Heart left ventricle (tissue), 16 donors: ENCODE measurements around the gene COQ3. TPM values are rescaled to one million over a fixed set of nuclear protein-coding genes. Genes with fewer than 3 reads are reported as not detected.

ENCODE experiments used
- ATAC-seq, 4 donors: fragments of 200-7000 bp; cut with Tn5 transposase; one replicate each; pipeline ENCODE4 v1.9.1; 2020 to 2022; ENCODE audit warnings: moderate library complexity in 4 of 4, mild to moderate bottlenecking in 3 of 4, moderate number of reproducible peaks in 1 of 4
- DNase-seq, 5 donors: peaks; one replicate each; pipeline ENCODE4 v3.0.0-alpha.2; 2020
- H3K27ac ChIP-seq, 12 donors: fragments of 200-600 bp; sonication (generic) in 4 of 12; one replicate each; pipeline versions ENCODE4 v1.5.0 to v1.8.0; 2016 to 2022; ENCODE audit warnings: mild to moderate bottlenecking in 2 of 12
- H3K27me3 ChIP-seq, 9 donors: fragments of 200-600 bp; sonication (generic) in 2 of 9; one replicate each; pipeline versions ENCODE4 v1.5.1 to v1.8.0; 2016 to 2022; ENCODE audit warnings: mild to moderate bottlenecking in 3 of 9
- H3K36me3 ChIP-seq, 9 donors: fragments of 200-600 bp; sonication (generic) in 2 of 9; one replicate each; pipeline versions ENCODE4 v1.5.0 to v1.8.0; 2018 to 2022; ENCODE audit warnings: mild to moderate bottlenecking in 2 of 9
- H3K4me1 ChIP-seq, 12 donors: fragments of 200-600 bp; sonication (generic) in 4 of 12; one replicate each; pipeline versions ENCODE4 v1.5.0 to v1.8.0; 2016 to 2022; ENCODE audit warnings: mild to moderate bottlenecking in 3 of 12
- H3K4me3 ChIP-seq, 12 donors: fragments of 200-600 bp; sonication (generic) in 4 of 12; one replicate each; pipeline versions ENCODE4 v1.5.0 to v1.8.0; 2017 to 2022; ENCODE audit warnings: mild to moderate bottlenecking in 9 of 12, moderate library complexity in 4 of 12
- H3K9me3 ChIP-seq, 12 donors: fragments of 200-600 bp; sonication (generic) in 4 of 12; one replicate each; pipeline versions ENCODE4 v1.5.0 to v1.8.0; 2016 to 2022; ENCODE audit warnings: mild to moderate bottlenecking in 1 of 12
- CTCF ChIP-seq, 12 donors: fragments of 200-600 bp; sonication (generic) in 4 of 12; IDR thresholded peaks; one replicate each; pipeline versions ENCODE4 v1.5.0 to v1.8.0; 2018 to 2022; ENCODE audit warnings: antibody characterized with exemption in 12 of 12, mild to moderate bottlenecking in 5 of 12
- POLR2A ChIP-seq, 2 donors: fragments of 450-650 bp; IDR thresholded peaks; one replicate each; pipeline ENCODE4 v1.6.1; 2017; ENCODE audit warnings: antibody characterized with exemption in 2 of 2, mild to moderate bottlenecking in 2 of 2, moderate library complexity in 2 of 2
- WGBS, 4 donors: extraction: QIAGEN DNeasy Blood & Tissue Kit in 2 of 4; methylation state at CpG; one replicate each; pipeline versions ENCODE4 v1.1.5 to v1.1.7; 2013 to 2018; 5-methylcytosine and 5-hydroxymethylcytosine counted together
- intact Hi-C, 10 donors: fragments of 100-400 bp; cut with DNase I; formaldehyde crosslinking; loops; one replicate each; pipeline versions ENCODE4 v1.11.1 to v1.14.2; 2022
- polyA plus RNA-seq, 2 donors: library from polyadenylated mRNA; stranded (reverse); fragments of 200-250 nt; gene quantifications; one replicate each; pipeline ENCODE4 v1.2.3, GENCODE V29; 2013
- total RNA-seq, 9 donors: library from RNA; depleted of rRNA in 2 of 9; stranded (reverse); fragments of >200 nt in 2 of 9; fragmentation: NEBNext Ultra II Directional in 3 of 9; extraction: Animal tissue kit (Norgen Biotek cat#: 25700) in 3 of 9; gene quantifications; one replicate each; pipeline versions ENCODE4 v1.1.0 to v1.2.4, GENCODE V29; 2016 to 2023
- donor health status: ischemic (EF 13 %, LVEDD 7.1; RV severe dilation, severe dysfunction).
- donor health status: healthy with polysubstance abuse.
- donor health status: DM: no; HTN: yes; CAD: no.
- donor health status: DM: no; HTN: no; CAD: no.
- donor health status: ischemic (EF 25% LVEDD 6.9; RV normal size, moderate dysfunction).
- donor health status: ischemic (EF 25% LVEDD 5.7; RV mildly dilated, moderate dysfunction).
- donor health status: healthy.
- donor health status: DM: yes; HTN: yes; CAD: no.
- donor health status: ischemic (EF 35%, LVEDD 5.7; RV mildly dilated, moderate dysfunction).
- donor health status: nonischemic (EF 11% LVEDD 7.7; RV severe dilation, severe dysfunction).
- donor health status: DM: yes; HTN: yes; CAD: no.
- donor health status: PGD.
- donor health status: ischemic (EF 29% LVEDD 5.4; RV normal size, mild dysfunction).
- donor health status: nonischemic (EF 23%, LVEDD 6.1; RV moderate dilation, normal function).

COQ3 gene
- total and polyA plus RNA-seq, 11 donors: 9.5 to 39.1 (median 29.8) TPM

GRCh38 chr6:99359800-99360199, 34.2 kb downstream of the COQ3 start:
- no peaks in the 10 kb centered on the region for H3K9me3 ChIP-seq
- peaks cover 0 to 13% (median 0%) of the 10 kb centered on the region in 9 donors for H3K27me3 ChIP-seq
- TF ChIP-seq POLR2A (IDR thresholded peaks at IDR 0.05) (no peak), CTCF (IDR thresholded peaks at IDR 0.05) (no peak)
- H3K4me1 ChIP-seq: no peaks in the 10 kb centered on the region
- ATAC-seq (no peak), DNase-seq (no peak)
- WGBS, 4 donors: 63 to 70% (median 69%) methylated on average over 1 of the region's 1 CpG
- H3K36me3 ChIP-seq: no peaks in the 10 kb centered on the region
- intact Hi-C loops: no loop called here
- no peak overlapping the region for H3K27ac ChIP-seq
- H3K4me3 ChIP-seq: no peak overlapping the region

DNA sequence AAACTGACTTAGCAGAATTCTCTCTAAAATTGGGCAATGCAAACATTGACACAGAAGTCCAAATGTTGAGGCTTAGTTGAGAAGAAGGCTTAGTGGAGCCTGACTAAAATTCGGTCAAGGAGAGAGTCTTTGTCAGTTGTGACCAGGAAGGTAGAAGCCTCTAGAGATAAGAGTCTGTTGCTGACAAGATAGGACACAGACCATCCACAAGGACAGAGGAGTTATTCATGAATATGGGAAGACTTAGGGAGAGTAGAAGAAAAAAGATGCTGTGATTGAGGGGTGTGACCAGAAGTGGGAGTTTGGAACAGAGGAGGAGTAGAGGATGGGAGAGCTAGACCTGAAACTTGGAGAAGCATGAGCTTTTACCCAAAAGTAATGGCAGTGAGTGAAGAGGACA, 37.4 kb downstream of the COQ3 start:
- ATAC-seq (no peak), DNase-seq (no peak)
- 54 to 75% (median 62%) methylated on average over 1 of the region's 1 CpG for WGBS, 4 donors
- peaks cover 0 to 27% (median 5%) of the 10 kb centered on the region in 9 donors for H3K27me3 ChIP-seq
- no peaks in the 10 kb centered on the region for H3K36me3 ChIP-seq
- H3K27ac ChIP-seq: no peak overlapping the region
- intact Hi-C loops: no loop called here
- no peaks in the 10 kb centered on the region for H3K9me3 ChIP-seq
- H3K4me3 ChIP-seq: no peak overlapping the region
- no peaks in the 10 kb centered on the region for H3K4me1 ChIP-seq
- TF ChIP-seq CTCF (IDR thresholded peaks at IDR 0.05): no peak
- TF ChIP-seq POLR2A (IDR thresholded peaks at IDR 0.05): no peak

GRCh38 chr6:99354983-99355382, 39.0 kb downstream of the COQ3 start:
- ATAC-seq (no peak), DNase-seq (no peak)
- H3K9me3 ChIP-seq: no peaks in the 10 kb centered on the region
- TF ChIP-seq POLR2A (IDR thresholded peaks at IDR 0.05): no peak
- TF ChIP-seq CTCF (IDR thresholded peaks at IDR 0.05): no peak
- no peak overlapping the region for H3K27ac ChIP-seq
- peaks cover 0 to 4% (median under 1%) of the 10 kb centered on the region in 12 donors for H3K4me1 ChIP-seq
- intact Hi-C loops: no loop called here
- peaks cover 2 to 39% (median 16%) of the 10 kb centered on the region in 9 donors for H3K27me3 ChIP-seq
- no peak overlapping the region for H3K4me3 ChIP-seq
- WGBS, 4 donors: 67 to 78% (median 73%) methylated on average over 4 of the region's 4 CpGs
- no peaks in the 10 kb centered on the region for H3K36me3 ChIP-seq

DNA sequence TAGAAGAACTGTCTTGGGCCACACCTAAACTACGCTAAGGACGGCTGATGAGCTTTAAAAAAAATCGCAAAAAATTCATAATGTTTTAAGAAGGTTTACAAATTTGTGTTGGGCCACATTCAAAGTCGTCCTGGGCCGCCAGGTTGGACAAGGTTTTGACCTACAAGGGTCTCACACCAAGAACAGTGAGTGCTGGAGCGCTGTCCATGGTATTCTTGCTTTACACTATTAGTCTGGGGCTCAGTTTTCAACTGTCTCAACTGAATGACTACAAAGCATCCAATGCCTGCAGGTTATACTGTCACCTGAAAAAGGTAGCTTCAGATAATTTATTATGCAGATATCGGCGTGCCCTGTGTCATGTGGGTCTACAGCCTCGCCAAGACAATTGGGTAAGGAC, 40.9 kb downstream of the COQ3 start:
- ATAC-seq (no peak), DNase-seq (no peak)
- peaks cover 5 to 54% (median 22%) of the 10 kb centered on the region in 9 donors for H3K27me3 ChIP-seq
- no peaks in the 10 kb centered on the region for H3K9me3 ChIP-seq
- H3K4me1 ChIP-seq: peaks cover 0 to 16% (median 4%) of the 10 kb centered on the region in 12 donors
- H3K36me3 ChIP-seq: no peaks in the 10 kb centered on the region
- H3K27ac ChIP-seq: no peak overlapping the region
- no peak for TF ChIP-seq POLR2A (IDR thresholded peaks at IDR 0.05)
- no peak for TF ChIP-seq CTCF (IDR thresholded peaks at IDR 0.05)
- no peak overlapping the region for H3K4me3 ChIP-seq
- 61 to 69% (median 62%) methylated on average over 9 of the region's 9 CpGs for WGBS, 4 donors
- intact Hi-C loops: no loop called here
